Activated CD8-positive, alpha-beta memory T cell treated with anti-CD3 and anti-CD28 coated beads for 36 hours (primary cell): ENCODE data around the gene CYP24A1. TPM values are rescaled to one million over a fixed set of nuclear protein-coding genes. Genes with fewer than 3 reads are reported as not detected.

Experiments
- CTCF ChIA-PET: fragments of 350-600 bp; sonication (Branson Sonifier 250); formaldehyde crosslinking; loops from one replicate; lab custom pipeline; 2021; ENCODE audit warnings: antibody characterized with exemption; lab: Charles Lee
- POLR2A ChIA-PET: fragments of 350-600 bp; sonication (Branson Sonifier 250); formaldehyde crosslinking; loops from one replicate; lab custom pipeline; 2021; ENCODE audit warnings: antibody characterized with exemption; lab: Charles Lee
- total RNA-seq, 2 experiments: library from RNA; stranded (reverse); gene quantifications; one replicate each; pipeline ENCODE4 v1.2.3, GENCODE V29; 2021

Gene CYP24A1
- total RNA-seq, result under 1 TPM; 0.13 to 0.34 TPM

DNA sequence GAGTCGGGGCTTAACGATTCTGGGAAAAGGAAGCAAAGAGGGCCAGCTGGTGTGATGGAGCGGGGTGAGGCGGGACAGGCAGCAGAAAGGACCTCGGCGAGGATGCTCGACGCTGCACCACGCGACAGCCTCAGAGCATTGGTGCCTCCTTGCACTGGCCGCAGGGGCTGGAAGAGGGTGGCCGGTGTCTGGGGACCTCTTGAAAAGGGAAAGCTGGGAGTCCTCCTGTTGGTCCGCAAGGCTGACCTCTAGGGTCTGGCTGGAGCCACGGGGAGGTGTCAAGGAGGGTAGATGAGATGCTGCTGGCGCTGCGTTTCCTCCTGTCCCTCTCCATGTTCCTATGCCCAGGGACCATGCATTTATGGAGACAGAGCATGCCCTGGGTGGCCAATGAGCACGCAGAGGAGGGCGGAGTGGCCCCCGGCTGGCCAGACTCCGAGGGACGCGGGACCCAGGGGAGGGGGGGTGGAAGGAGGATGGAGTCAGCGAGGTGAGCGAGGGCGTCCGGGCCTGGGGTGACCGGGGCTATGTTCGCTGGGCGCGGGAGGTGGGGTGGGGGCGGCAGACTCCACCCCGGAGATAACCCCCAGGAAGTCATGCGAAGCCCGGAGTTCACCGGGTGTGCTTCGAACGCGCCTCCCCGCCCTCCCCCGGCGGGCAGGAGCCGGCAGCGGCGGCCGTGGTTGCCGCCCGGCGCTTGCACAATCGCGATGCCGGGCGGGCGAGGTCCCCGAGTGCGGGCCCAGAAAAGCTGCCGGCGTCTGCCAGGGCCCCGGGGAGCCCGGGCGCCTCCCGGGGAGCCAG lies at the start of gene CYP24A1:
TSS of gene CYP24A1 (minus strand) at position 334 of the 804 bp plus-strand sequence. CDS start 407 bp downstream, outside the sequence.
- POLR2A ChIA-PET, result no interaction called here
- CTCF ChIA-PET, result interaction anchor here (0.6 kb wide), 1 partner anchor 482 kb away, joined by 3 read pairs; no protein-coding TSS in a partner anchor

DNA sequence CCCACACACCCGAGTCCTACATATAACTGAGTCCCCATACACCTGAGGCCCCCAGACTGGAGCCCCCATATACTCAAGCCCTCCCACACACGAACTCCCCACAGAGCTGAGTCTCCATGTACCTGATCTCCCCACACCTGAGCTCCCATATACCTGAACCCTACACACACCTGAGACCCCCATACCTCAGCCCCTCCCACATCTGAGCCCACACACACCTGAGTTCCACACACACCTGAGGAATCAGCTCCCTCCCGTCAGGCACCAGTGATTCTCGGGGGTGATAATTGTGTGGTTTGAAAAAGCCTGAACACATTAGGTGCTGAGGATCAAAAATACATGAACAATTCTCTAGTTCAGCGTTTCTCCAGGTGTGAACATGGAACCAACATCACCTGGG lies 49.5 kb upstream of the CYP24A1 start:
- ChIA-PET POLR2A (no interaction called here), CTCF (interaction anchor here (2.0 kb wide), 1 partner anchor 15 kb away, joined by 8 read pairs; the partner anchor contains the start of gene PFDN4)

DNA sequence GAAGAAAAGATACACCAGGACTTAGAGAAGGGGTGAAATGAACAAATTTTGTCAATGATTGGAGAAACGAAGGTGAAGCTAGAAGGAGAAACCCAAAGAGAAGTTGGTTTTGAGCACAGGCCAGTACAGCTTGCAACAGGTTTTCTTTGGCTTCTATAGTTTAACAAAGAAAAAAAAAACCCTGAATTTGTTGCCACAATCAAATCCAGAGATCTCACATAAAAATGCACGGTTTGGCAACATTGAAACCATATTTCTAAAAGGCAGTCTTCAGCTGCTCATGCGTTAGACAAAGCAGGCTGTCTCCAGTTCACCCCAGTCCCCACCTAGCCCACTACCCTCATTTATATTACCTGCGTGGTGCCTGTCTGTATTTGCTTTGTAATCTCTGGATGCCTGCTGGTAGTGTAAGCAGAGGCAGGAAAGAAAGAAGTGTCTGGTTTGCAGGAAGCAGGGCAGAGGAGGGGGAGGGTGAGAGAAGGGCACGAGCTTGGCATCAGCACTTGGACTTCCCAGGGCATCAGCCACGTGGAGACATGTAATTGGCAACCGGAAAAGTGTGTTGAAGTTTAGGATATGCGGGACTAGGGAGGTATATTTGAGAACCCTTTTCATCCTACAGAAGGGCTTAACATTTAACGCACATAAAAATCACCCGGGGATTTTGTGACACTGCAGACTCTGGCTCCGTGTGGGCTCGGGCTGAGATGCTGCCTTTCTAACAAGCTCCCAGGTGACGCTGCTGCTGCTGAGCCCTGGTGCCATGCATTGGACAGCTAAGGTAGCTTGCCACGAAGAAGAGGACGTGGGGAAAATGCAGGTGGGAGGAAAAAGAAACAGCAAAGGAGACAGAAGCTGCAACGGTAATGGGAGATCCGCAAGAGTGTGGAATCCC lies 48.5 kb upstream of the CYP24A1 start:
- ChIA-PET POLR2A (no interaction called here), CTCF (interaction anchor here (0.7 to 2.0 kb wide), 3 partner anchors 14 to 426 kb away, joined by 3 to 8 read pairs (median 3); partner anchors contain the start of gene PFDN4)

DNA sequence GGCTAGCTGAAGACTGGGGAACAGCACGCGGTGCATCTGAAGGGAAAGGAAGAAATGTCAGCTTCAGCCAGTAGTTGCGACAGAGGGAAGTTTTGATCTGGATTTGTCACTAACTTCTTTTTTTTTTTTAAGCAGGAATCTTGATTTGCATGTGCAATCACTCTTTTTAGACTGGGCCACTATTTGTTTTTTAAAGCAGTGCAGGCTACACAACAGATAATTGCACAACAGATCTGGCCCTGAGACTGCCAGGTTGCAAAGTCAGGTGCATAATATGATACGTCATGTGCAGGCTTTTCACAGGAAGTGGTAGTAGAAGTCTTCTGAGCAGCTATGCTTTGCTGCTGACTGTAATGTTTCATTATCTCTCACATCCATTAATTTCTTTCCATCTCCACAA lies 47.6 kb upstream of the CYP24A1 start:
- ChIA-PET POLR2A (no interaction called here), CTCF (interaction anchor here (0.6 to 2.0 kb wide), 4 partner anchors 13 to 427 kb away, joined by 3 to 8 read pairs (median 4); partner anchors contain the start of gene PFDN4)

DNA sequence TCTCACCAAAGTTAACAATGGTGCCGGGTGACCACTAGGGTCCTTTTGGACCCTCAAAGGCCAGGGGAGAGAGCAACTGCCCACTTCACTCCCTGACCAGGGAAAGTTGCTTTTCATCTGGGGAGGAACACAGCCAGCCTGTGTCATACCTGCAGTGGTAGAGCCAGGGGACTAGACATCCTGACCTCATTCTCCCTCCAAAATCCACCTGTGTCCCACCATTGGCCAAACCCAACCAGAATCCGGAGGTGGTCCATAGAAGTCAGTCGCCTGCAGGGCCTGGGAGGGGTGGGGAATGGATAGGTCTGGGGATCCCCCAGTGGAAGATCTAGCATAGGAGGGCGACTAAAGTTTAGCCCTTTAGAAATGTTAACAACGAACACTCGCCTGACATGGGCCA lies 46.9 kb upstream of the CYP24A1 start:
- POLR2A ChIA-PET, result no interaction called here
- CTCF ChIA-PET, result interaction anchor here (0.6 kb wide), 1 partner anchor 337 kb away, joined by 4 read pairs; no protein-coding TSS in a partner anchor

DNA sequence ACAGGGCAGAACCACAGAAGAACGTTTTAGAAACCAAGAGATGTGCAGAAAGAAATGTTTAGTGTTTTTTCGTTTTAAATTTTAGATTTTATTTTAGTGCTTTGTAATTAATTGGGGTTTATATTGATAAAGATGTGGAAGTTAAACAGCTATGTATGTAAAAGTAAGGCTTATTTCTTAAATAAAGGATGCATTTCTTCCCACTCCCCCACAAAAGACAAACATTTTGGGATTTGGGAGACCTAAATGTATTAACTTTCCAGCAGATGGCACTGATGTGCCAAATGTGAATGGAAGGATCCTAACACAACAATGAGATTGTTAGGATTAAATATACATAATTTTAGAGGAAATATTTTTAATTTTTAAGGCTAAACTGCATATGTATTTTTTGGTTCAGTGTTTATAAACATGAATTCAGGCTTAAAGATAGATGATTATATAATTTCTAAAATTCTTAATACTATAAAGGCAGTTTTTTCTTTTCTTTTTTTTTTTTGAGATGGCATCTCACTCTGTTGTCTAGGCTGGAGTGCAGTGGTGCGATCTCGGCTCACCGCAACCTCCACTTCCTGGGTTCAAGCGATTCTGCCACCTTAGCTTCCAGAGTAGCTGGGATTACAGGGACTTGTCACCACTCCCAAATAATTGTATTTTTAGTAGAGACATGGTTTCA lies 46.1 kb upstream of the CYP24A1 start:
- ChIA-PET POLR2A (no interaction called here), CTCF (interaction anchor here (1.4 kb wide), 1 partner anchor 428 kb away, joined by 4 read pairs; no protein-coding TSS in a partner anchor)

DNA sequence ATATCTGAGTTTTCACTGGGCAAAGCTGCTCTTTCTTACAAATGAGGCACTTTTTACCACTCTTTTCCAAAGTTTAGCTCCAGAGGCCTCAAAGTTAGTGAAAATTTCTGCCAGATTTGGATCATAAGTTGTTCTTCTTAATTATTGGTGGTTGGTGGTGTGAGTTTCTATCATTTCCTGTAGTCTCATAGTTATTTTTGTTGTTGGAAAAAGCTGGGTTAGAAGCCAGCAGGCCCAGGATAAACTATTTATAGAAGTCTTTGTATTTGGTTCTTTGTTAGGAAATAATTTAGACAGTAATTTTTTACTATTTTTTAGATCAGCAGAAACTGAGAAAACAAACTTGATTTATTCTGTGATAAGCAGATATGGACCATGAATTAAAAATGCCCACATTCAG lies 44.7 kb upstream of the CYP24A1 start:
- ChIA-PET POLR2A (interaction anchor here (0.6 kb wide), 1 partner anchor 286 kb away, joined by 6 read pairs; no protein-coding TSS in a partner anchor), CTCF (interaction anchor here (1.4 kb wide), 1 partner anchor 430 kb away, joined by 4 read pairs; no protein-coding TSS in a partner anchor)

DNA sequence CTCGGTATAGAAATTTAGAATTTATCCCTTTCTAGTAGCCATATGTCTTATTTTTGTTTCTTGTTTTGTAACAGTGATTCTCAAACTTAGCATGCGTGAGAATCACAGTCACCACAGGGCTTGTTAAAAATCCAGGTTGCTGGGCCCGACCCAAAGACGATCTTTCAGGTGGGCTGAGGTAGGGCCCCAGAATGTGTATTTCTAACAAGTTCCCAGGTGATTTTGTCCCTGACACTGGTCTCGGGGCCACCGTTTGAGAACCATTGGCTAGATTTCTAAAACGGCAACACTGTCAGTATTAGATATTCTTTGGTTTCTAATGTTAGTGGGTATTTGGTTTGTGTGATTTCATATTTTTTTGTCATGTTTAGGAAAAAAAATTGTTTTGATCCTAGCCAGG lies 44.0 kb upstream of the CYP24A1 start:
- ChIA-PET CTCF (no interaction called here), POLR2A (no interaction called here)

DNA sequence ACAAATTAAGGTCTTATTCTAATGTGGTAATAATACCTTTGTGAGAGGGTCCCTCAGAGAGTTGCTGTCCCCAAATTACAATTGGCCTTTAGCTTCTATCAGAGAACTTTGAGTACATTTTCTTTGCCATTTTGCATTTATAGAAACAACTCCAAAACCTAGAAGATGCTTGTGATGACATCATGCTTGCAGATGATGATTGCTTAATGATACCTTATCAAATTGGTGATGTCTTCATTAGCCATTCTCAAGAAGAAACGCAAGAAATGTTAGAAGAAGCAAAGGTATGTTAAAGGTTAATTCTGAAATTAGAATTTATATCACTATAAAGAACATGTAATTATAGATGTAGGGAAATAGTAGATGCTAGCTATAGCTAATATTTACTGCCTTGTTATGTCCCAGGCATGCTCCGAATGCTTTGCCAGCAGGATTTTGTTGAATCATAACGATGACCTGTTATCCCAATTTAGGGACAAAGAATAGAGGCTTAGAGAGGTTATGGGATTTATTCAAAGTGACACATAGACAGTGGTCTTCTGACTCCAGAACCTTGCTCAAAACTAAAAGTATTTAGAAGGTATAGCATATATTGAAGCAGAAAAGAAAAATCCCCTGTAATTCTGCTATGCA lies 41.5 kb upstream of the CYP24A1 start:
- POLR2A ChIA-PET, result no interaction called here
- CTCF ChIA-PET, result no interaction called here

DNA sequence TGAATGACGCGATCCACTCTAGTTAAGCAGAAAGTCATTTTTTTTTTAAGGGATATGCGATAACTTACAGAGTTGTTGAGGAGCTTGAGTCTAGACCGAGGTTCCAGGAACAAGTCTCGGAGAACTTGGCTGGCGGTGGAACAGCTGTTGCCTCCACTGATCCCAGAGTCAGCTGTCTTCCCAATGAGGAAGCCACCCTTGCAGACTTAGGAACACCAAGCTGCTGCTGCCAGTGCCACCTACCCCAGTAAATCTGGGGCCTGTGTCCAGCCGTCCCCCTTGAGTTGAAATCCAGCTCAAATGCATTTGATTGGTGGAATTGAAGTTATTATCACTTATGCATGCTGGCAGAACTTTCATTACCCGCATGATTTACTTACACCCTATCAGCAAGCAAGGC lies 40.8 kb upstream of the CYP24A1 start:
- CTCF ChIA-PET, result no interaction called here
- POLR2A ChIA-PET, result no interaction called here

DNA sequence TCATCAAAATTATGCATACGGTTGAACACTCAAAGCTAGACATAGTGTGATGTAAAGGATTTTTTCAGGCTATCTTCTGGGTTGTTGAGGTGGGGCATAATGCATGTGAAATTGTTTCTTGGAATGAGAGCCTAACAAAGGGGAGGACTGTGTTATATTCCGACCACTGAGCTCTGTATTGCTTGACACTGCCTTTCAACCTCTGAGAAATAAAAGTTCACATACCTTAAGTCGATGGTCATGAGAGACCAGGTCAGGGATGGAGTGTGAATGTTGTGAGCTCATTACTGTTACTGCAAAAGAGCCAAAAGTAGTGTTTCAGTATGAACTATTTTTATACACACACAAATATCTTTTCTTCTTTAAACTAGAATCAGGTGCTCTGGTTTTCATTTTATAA lies 39.1 kb upstream of the CYP24A1 start:
- POLR2A ChIA-PET, result no interaction called here
- CTCF ChIA-PET, result interaction anchor here (0.7 kb wide), 1 partner anchor 114 kb away, joined by 4 read pairs; no protein-coding TSS in a partner anchor

DNA sequence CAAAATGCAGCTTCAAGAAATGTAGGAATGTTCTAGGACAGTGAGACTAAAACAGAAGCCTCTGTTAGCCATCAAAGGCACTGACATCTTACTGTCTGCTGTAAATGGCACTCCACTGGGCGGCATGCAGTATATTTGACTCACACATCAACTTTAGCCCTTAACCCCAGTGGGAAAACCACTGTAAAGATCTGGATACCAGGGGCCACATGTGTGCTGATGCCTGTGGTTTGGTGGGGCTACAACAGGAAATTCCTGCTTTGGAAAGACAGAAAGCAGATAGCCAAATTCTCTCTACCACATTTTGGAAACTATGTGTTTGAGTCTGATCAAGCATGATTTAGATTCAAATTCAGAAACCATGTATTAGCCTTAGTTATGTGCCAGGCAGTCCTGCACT lies 38.4 kb upstream of the CYP24A1 start:
- CTCF ChIA-PET, result no interaction called here
- POLR2A ChIA-PET, result interaction anchor here (0.7 kb wide), 1 partner anchor 24 kb away, joined by 3 read pairs; no protein-coding TSS in a partner anchor

DNA sequence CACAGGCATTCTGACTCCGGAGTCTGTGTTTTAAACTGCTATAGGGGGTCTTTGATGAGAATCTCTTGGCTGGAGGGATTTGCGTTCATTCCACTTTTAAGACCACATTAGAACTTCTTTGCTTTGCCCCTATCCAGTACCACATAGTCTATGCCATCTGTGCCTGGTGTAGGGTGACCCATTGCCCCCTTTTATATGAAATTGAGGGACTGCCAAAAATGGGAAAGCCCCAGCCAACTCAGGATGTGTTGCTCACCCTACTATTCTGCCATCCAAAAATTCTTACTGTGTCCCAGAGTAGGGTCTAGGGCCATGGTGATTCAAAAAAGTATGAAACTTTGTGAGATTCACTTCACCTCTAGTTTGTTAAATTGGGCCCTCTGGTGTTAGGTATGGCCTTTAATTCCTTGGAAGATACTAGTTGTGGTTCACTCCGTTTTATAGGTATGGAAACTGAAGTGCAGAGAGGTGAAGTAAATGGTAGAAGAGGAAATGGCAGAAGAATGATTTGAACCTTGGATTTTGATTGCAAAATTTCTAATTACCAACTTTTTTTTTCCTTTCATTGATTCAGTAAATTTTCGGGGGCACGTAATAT lies 35.5 kb upstream of the CYP24A1 start:
- ChIA-PET CTCF (interaction anchor here (0.6 kb wide), 1 partner anchor 42 kb away, joined by 3 read pairs; no protein-coding TSS in a partner anchor), POLR2A (no interaction called here)

DNA sequence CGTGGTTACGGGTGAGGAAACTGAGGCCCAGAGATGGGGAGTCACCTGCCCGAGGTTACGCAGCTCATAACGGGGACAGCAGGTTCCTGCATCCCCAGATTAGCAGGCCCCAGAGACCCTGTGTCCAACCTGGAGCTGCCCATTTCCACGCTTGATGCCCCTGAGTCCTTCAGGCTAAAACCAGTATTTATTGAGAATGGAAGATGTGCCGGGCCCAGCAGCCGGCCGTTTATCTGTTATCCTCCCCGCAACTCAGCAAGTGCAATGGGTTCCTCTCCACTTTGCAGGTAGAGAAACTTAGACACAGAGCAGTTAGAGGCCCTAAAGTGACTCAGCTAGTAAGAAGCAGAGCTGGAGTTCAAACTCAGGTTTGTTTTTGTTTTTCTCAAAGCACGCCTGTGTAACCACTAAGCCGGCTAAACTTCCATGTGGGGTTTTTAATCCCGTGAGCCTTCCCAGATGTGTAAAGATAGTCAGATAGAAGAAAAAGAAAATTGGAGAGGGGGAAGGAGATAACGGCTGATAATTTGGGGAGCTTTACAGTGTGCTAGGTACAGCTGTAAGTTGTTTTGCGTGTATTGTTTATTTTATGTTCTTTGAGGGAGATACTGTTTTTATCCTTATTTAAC lies 34.9 kb upstream of the CYP24A1 start:
- POLR2A ChIA-PET, result interaction anchor here (0.6 kb wide), 1 partner anchor 75 kb away, joined by 3 read pairs; no protein-coding TSS in a partner anchor
- CTCF ChIA-PET, result interaction anchor here (1.1 to 1.9 kb wide), 5 partner anchors 14 to 293 kb away, joined by 3 to 8 read pairs (median 3); no protein-coding TSS in a partner anchor

DNA sequence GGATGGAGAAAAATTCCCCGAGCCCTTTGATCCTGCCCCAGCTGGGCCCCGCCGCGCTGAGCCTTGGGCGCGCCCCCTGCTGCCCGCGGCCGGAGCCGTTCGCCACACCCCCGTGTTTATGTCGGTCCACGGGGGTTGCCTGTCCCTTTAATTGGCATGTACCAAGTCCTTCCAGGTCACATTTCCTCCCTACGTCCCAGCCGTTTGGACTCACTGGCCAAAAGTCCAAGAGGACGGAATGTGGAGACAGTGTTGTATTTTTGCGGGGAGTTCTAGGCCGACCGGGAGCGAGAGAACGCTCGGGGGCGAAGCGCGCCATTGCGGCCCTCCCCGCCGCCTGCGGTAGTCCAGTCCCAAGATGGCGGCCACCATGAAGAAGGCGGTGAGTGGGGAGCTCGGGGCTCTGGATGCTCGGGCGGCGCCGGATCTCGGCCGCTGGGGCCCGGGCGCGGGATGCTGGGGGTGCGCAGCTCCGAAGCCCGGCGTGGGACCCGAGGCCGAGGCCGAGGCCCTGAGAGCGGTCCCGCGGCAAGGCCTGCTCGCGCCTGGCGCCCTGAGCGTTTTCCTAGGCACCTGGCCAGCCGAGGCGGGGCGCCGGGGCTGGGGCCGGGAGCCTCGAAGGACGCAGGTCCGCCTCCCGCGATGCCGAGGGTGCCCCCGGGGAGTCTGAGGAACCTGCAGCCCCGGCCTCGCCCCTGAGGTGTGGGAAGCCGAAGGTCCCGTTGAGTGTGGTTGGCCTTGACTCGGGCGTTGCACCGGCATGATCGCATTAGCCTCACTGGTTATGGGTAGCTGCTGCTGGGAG lies 34.2 kb upstream of the CYP24A1 start, which contains the start of gene PFDN4:
TSS of gene PFDN4 (plus strand) at position 345 of the 805 bp plus-strand sequence. CDS start at position 359, 14 bp downstream.
- ChIA-PET CTCF (interaction anchor here (1.1 to 1.9 kb wide), 5 partner anchors 14 to 292 kb away, joined by 3 to 8 read pairs (median 3); no protein-coding TSS in a partner anchor), POLR2A (interaction anchor here (0.6 kb wide), 1 partner anchor 75 kb away, joined by 3 read pairs; no protein-coding TSS in a partner anchor)

DNA sequence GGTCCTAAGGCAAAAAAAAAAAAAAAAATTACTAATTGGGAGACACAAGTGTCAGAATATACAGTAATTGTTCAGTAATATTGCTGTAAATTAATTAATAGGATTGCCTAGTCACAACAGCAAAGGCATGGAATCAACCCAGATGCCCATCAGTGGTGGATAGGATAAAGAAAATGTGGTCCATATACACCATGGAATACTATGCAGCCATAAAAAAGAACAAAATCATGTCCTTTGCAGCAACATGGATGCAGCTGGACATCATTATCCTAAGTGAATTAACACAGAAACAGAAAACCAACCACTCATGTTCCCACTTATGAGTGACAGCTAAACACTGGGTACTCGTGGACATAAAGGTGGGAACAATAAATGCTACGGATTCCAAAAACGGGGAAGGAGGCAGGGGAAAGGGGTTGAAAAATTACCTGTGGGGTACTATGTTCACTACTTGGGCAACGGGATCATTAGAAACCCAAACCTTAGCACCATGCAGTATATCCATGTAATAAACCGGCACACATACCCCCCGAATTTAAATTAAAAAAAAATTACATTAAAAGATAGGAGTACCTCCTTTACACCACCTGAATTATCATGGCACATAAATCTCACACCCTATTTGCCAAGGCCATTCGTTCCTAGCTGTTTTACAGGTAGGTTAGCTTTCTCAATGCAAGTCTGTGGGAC lies 33.4 kb upstream of the CYP24A1 start:
- ChIA-PET CTCF (interaction anchor here (1.1 to 1.9 kb wide), 5 partner anchors 15 to 292 kb away, joined by 3 to 8 read pairs (median 3); no protein-coding TSS in a partner anchor), POLR2A (no interaction called here)
